HCT116 (cell line): ENCODE results near the gene NAV3. TPM values are rescaled to one million over a fixed set of nuclear protein-coding genes. Genes with fewer than 3 reads are reported as not detected.

Source experiments
- ATAC-seq: fragments of 200-7000 bp; cut with Tn5 transposase; 2 replicates; pipeline ENCODE4 v1.9.1; 2020; ENCODE audit warnings: mild to moderate bottlenecking, moderate library complexity
- BruUV-seq: library from RNA; stranded (reverse); fragments of 400-500 nt; replicated peaks from 2 replicates; lab custom pipeline; 2021; lab: Mats Ljungman, UMichigan
- CTCF ChIA-PET: fragments of 300-600 bp; sonication (Branson Sonifier 250); formaldehyde crosslinking; loops from one replicate; lab custom pipeline; 2021; ENCODE audit warnings: antibody characterized with exemption; lab: Charles Lee
- POLR2A ChIA-PET: fragments of 300-600, 350-600 bp; sonication (Branson Sonifier 250); formaldehyde crosslinking; loops from one replicate; lab custom pipeline; 2021; ENCODE audit warnings: antibody characterized with exemption; lab: Charles Lee
- RAD21 ChIA-PET, 2 experiments: fragments of 300-600 bp; sonication (Branson Sonifier 250); formaldehyde crosslinking; loops; one replicate each; lab custom pipeline; 2023; ENCODE audit warnings: low total read pairs in 2 of 2; ENCODE audit not compliant: uncharacterized antibody in 2 of 2, unreplicated experiment in 2 of 2, low non-redundant PET in 1 of 2; lab: Charles Lee
- DNase-seq: peaks from one replicate; pipeline ENCODE4 v3.0.0-alpha.2; 2010; ENCODE audit warnings: low read depth, low spot score
- H2AFZ ChIP-seq: fragments of 200-600 bp; shearing (Covaris generic), sonication (generic); 2 replicates; pipeline ENCODE4 v1.6.1; 2017; ENCODE audit warnings: low read depth, mixed run types, mixed read lengths, antibody characterized with exemption, low read length; ENCODE audit not compliant: poor library complexity, severe bottlenecking
- H3K27ac ChIP-seq: 2 replicates; pipeline ENCODE4 v1.5.1; 2012; ENCODE audit warnings: low read depth, low read length
- H3K27me3 ChIP-seq: fragments of 200-600 bp; sonication (generic); 2 replicates; pipeline ENCODE4 v1.6.1; 2016; ENCODE audit warnings: mixed run types, low read length, mixed read lengths; ENCODE audit not compliant: insufficient read depth
- H3K36me3 ChIP-seq, 2 experiments: fragments of 200-500 bp in 1 of 2; fragments of 200-600 bp in 1 of 2; sonication (Bioruptor generic) in 1 of 2; sonication (generic) in 1 of 2; 2 replicates each; pipeline versions ENCODE4 v1.5.1 to v1.6.1; 2014 to 2016; ENCODE audit warnings: low read length in 2 of 2, inconsistent platforms in 1 of 2, mixed read lengths in 1 of 2, mixed run types in 1 of 2; ENCODE audit not compliant: insufficient read depth in 2 of 2, control insufficient read depth in 1 of 2
- H3K4me1 ChIP-seq, 2 experiments: fragments of 200-600 bp in 1 of 2; sonication (generic) in 1 of 2; 2 replicates each; pipeline versions ENCODE4 v1.5.1 to v1.6.1; 2012 to 2017; ENCODE audit warnings: low read length in 2 of 2, inconsistent platforms in 1 of 2, mild to moderate bottlenecking in 1 of 2, mixed read lengths in 1 of 2, mixed run types in 1 of 2, moderate library complexity in 1 of 2; ENCODE audit not compliant: insufficient read depth in 2 of 2, control insufficient read depth in 1 of 2
- H3K4me2 ChIP-seq: fragments of 200-600 bp; sonication (generic); 2 replicates; pipeline ENCODE4 v1.6.1; 2017; ENCODE audit warnings: mixed run types, low read length, mixed read lengths
- H3K4me3 ChIP-seq, 2 experiments: fragments of 200-600 bp in 1 of 2; sonication (generic) in 1 of 2; replicated peaks in 1 of 2; 2 replicates each; pipeline ENCODE4 v1.5.1; 2011 to 2016; ENCODE audit warnings: low read length in 2 of 2, control low read depth in 1 of 2, low read depth in 1 of 2, mild to moderate bottlenecking in 1 of 2, mixed read lengths in 1 of 2, mixed run types in 1 of 2
- H3K79me2 ChIP-seq: fragments of 200-600 bp; sonication (generic); 2 replicates; pipeline ENCODE4 v1.6.1; 2017; ENCODE audit warnings: mild to moderate bottlenecking, mixed run types, low read length, moderate library complexity, mixed read lengths; ENCODE audit not compliant: insufficient read depth
- H3K9ac ChIP-seq: fragments of 200-600 bp; sonication (generic); 2 replicates; pipeline ENCODE4 v1.6.1; 2016; ENCODE audit warnings: low read length, mixed read lengths
- H3K9me2 ChIP-seq: fragments of 200-600 bp; sonication (generic), shearing (Covaris generic); 2 replicates; pipeline ENCODE4 v1.6.1; 2017; ENCODE audit warnings: mixed run types, mild to moderate bottlenecking, moderate library complexity; ENCODE audit not compliant: insufficient read depth
- H3K9me3 ChIP-seq, 2 experiments: fragments of 200-500 bp in 1 of 2; fragments of 200-600 bp in 1 of 2; sonication (Bioruptor generic) in 1 of 2; sonication (generic) in 1 of 2; 2 replicates each; pipeline ENCODE4 v1.6.1; 2014 to 2017; ENCODE audit warnings: low read length in 2 of 2, mixed read lengths in 2 of 2, inconsistent platforms in 1 of 2, low read depth in 1 of 2, mild to moderate bottlenecking in 1 of 2, mixed run types in 1 of 2, moderate library complexity in 1 of 2; ENCODE audit not compliant: control insufficient read depth in 1 of 2, insufficient read depth in 1 of 2
- H4K20me1 ChIP-seq: fragments of 200-600 bp; sonication (generic), shearing (Covaris generic); 2 replicates; pipeline ENCODE4 v1.6.1; 2017; ENCODE audit warnings: mixed run types, mild to moderate bottlenecking, moderate library complexity; ENCODE audit not compliant: insufficient read depth
- ATF3 ChIP-seq: IDR thresholded peaks from 2 replicates; pipeline ENCODE4 v1.6.1; 2012
- CBX3 ChIP-seq: IDR thresholded peaks from 2 replicates; pipeline ENCODE4 v1.6.1; 2012; ENCODE audit warnings: low read depth
- CEBPB ChIP-seq: IDR thresholded peaks from 2 replicates; pipeline ENCODE4 v1.6.1; 2012; ENCODE audit warnings: low read depth
- EZH2 ChIP-seq: fragments of 200-600 bp; sonication (generic); IDR thresholded peaks from 2 replicates; pipeline ENCODE4 v1.6.1; 2017; ENCODE audit warnings: antibody characterized with exemption, mixed run types
- EZH2phosphoT487 ChIP-seq: fragments of 200-600 bp; IDR thresholded peaks from 2 replicates; pipeline ENCODE4 v1.6.1; 2018; ENCODE audit warnings: antibody characterized with exemption, borderline replicate concordance
- JUND ChIP-seq: IDR thresholded peaks from 2 replicates; pipeline ENCODE4 v1.6.1; 2012
- MAX ChIP-seq: IDR thresholded peaks from 2 replicates; pipeline ENCODE4 v1.6.1; 2012
- POLR2A ChIP-seq: IDR thresholded peaks from 2 replicates; pipeline ENCODE4 v1.7.0; 2011; ENCODE audit warnings: borderline replicate concordance; ENCODE audit not compliant: insufficient read depth, insufficient read length; ENCODE audit errors: extremely low read depth
- POLR2AphosphoS5 ChIP-seq: IDR thresholded peaks from 2 replicates; pipeline ENCODE4 v1.6.1; 2011; ENCODE audit warnings: mild to moderate bottlenecking, low read depth, low read length, moderate library complexity
- RAD21 ChIP-seq: IDR thresholded peaks from 2 replicates; pipeline ENCODE4 v1.6.1; 2012; ENCODE audit warnings: low read depth, mild to moderate bottlenecking
- REST ChIP-seq: IDR thresholded peaks from 2 replicates; pipeline ENCODE4 v1.6.1; 2012; ENCODE audit warnings: low read depth
- SP1 ChIP-seq: IDR thresholded peaks from 2 replicates; pipeline ENCODE4 v1.6.1; 2012; ENCODE audit warnings: low read depth
- TCF7L2 ChIP-seq: IDR thresholded peaks from 2 replicates; pipeline ENCODE4 v1.7.0; 2011; ENCODE audit warnings: borderline replicate concordance, inconsistent platforms; ENCODE audit not compliant: insufficient read depth, insufficient read length; ENCODE audit errors: extremely low read depth
- YY1 ChIP-seq: IDR thresholded peaks from 2 replicates; pipeline ENCODE4 v1.6.1; 2011; ENCODE audit warnings: low read length, low read depth, moderate library complexity, mild to moderate bottlenecking; ENCODE audit not compliant: insufficient replicate concordance; ENCODE audit errors: extremely low read depth
- ZFX ChIP-seq: fragments of 450-650 bp; IDR thresholded peaks from 2 replicates; pipeline ENCODE4 v1.6.1; 2017
- ZNF274 ChIP-seq: fragments of 200-500 bp; sonication (Bioruptor generic); IDR thresholded peaks from 2 replicates; pipeline ENCODE4 v1.6.1; 2014; ENCODE audit warnings: mild to moderate bottlenecking, low read depth, low read length, inconsistent platforms
- intact Hi-C: fragments of 100-400 bp; cut with micrococcal nuclease; formaldehyde crosslinking; loops from 2 replicates; pipeline ENCODE4 v1.10.0; 2022
- total RNA-seq: library from RNA; stranded (reverse); gene quantifications from one replicate; pipeline ENCODE4 v1.2.1, GENCODE V29; 2021; ENCODE audit not compliant: unreplicated experiment
- TF ChIP-seq, protein P1 (sequence below), 3 experiments: fragments of 200-600 bp in 1 of 3; sonication (generic) in 1 of 3; IDR thresholded peaks in 2 of 3; conservative IDR thresholded peaks in 1 of 3; 2 replicates each; pipeline ENCODE4 v1.5.1; 2012 to 2017; ENCODE audit warnings: low read depth in 2 of 3, low read length in 2 of 3, antibody characterized with exemption in 1 of 3, borderline replicate concordance in 1 of 3, control low read depth in 1 of 3, mild to moderate bottlenecking in 1 of 3, mixed read lengths in 1 of 3, mixed run types in 1 of 3, moderate library complexity in 1 of 3; ENCODE audit not compliant: insufficient read depth in 1 of 3

Gene NAV3
- total RNA-seq, 1 experiment from 2014 or later, result 7.8 TPM

DNA sequence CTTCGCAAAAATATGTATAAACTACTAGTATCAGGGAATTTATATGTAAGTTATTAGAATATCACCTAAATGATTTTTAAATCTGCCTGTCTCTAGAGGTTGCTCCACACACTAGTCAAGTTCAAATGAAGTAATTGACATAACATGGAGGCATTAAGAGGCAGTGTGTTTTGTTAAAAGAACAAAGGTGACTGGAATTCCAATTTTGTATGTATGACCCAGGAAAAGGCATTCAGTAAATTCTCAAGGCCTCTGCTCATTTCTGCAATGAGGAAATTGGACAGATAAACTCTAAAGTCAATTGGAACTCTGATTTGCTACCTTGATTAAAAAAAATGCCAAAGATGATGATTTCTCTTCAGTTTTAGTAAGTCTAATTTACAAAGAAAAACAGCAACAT, 117.1 kb downstream of the NAV3 start (continued):
- TF ChIP-seq, protein P1, sequence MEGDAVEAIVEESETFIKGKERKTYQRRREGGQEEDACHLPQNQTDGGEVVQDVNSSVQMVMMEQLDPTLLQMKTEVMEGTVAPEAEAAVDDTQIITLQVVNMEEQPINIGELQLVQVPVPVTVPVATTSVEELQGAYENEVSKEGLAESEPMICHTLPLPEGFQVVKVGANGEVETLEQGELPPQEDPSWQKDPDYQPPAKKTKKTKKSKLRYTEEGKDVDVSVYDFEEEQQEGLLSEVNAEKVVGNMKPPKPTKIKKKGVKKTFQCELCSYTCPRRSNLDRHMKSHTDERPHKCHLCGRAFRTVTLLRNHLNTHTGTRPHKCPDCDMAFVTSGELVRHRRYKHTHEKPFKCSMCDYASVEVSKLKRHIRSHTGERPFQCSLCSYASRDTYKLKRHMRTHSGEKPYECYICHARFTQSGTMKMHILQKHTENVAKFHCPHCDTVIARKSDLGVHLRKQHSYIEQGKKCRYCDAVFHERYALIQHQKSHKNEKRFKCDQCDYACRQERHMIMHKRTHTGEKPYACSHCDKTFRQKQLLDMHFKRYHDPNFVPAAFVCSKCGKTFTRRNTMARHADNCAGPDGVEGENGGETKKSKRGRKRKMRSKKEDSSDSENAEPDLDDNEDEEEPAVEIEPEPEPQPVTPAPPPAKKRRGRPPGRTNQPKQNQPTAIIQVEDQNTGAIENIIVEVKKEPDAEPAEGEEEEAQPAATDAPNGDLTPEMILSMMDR (IDR thresholded peaks at IDR 0.05 in 2 of 3, conservative IDR thresholded peaks at IDR 0.05 in 1 of 3; ENCODE audit: borderline replicate concordance in 1 of 3, insufficient read depth in 1 of 3, low read depth in 2 of 3, low read length in 2 of 3), result no peak
- TF ChIP-seq EZH2 (no peak), ATF3 (no peak), CBX3 (no peak), SP1 (no peak)

- CTCF ChIA-PET, result no interaction called here
- H2AFZ ChIP-seq, result no peak overlapping the region
- no peak overlapping the region for H3K27ac ChIP-seq
- H3K9me2 ChIP-seq, result no peaks in the 10 kb centered on the region
- H3K4me3 ChIP-seq, result no peak overlapping the region
- no peak overlapping the region for H3K9ac ChIP-seq
- POLR2A ChIA-PET, result no interaction called here
- no peaks in the 10 kb centered on the region; the same call in 1 of the 2 replicates for H3K79me2 ChIP-seq
- DNase-seq, result no peak
- BruUV-seq, result no TSS peak
- no peaks in the 10 kb centered on the region for H3K9me3 ChIP-seq
- intact Hi-C loops, result no loop called here
- RAD21 ChIA-PET, result no interaction called here
- H3K27me3 ChIP-seq, result no peaks in the 10 kb centered on the region
- no peak overlapping the region for H3K4me2 ChIP-seq
- H3K36me3 ChIP-seq, result no peaks in the 10 kb centered on the region
- TF ChIP-seq EZH2phosphoT487 (no peak), SP1 (no peak), REST (no peak), JUND (no peak), EZH2 (no peak), YY1 (no peak), ZNF274 (no peak), CEBPB (no peak), POLR2AphosphoS5 (no peak), POLR2A (no peak), ZFX (no peak), ATF3 (no peak), TCF7L2 (no peak), RAD21 (no peak), MAX (no peak)
- no peaks in the 10 kb centered on the region for H4K20me1 ChIP-seq
- ATAC-seq, result no peak
- peaks cover 16 to 24% of the 10 kb centered on the region in 2 experiments for H3K4me1 ChIP-seq
Observed at GRCh38 chr12:77949943-77950342, 119.2 kb downstream of the NAV3 start.
